ENCODE results near the gene RPL10A.
"Not testable (repeated sequence)": the region's sequence is repeated elsewhere in the genome, so short reads cannot be mapped to it uniquely, and the experiment has no call there.

DNA sequence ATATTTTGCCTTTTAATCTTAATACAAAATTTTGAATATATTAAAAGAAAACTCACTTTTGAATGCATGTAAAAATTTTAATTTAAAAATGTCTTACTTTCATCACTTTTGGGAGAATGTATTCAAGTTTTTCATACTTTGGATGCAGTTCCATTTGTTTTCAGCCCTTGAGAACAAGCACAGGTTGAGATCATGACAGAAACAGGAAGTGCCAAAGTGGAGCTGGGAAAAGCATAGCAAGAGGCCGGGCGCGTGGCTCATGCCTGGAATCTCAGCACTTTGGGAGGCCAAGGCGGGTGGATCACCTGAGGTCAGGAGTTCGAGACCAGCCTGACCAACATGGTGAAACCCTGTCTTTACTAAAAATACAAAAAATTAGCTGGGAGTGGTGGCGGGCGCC is 49.8 kb downstream of the RPL10A start:
- TF ChIP-seq, protein P1, sequence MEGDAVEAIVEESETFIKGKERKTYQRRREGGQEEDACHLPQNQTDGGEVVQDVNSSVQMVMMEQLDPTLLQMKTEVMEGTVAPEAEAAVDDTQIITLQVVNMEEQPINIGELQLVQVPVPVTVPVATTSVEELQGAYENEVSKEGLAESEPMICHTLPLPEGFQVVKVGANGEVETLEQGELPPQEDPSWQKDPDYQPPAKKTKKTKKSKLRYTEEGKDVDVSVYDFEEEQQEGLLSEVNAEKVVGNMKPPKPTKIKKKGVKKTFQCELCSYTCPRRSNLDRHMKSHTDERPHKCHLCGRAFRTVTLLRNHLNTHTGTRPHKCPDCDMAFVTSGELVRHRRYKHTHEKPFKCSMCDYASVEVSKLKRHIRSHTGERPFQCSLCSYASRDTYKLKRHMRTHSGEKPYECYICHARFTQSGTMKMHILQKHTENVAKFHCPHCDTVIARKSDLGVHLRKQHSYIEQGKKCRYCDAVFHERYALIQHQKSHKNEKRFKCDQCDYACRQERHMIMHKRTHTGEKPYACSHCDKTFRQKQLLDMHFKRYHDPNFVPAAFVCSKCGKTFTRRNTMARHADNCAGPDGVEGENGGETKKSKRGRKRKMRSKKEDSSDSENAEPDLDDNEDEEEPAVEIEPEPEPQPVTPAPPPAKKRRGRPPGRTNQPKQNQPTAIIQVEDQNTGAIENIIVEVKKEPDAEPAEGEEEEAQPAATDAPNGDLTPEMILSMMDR (IDR thresholded peaks at IDR 0.05) = not testable (repeated sequence)
- TF ChIP-seq POLR2A (IDR thresholded peaks at IDR 0.05) = not testable (repeated sequence)

Data from prostate gland (tissue), 2 donors.